IPS-20b (cell line): Measurements from ENCODE around the gene SLC51B.
A peak's percentile ranks its signal among the peaks of the same experiment; 100 is the strongest.

Source experiments
- H3K27ac ChIP-seq: one replicate; pipeline ENCODE4 v1.5.1; 2013; ENCODE audit warnings: low read length
- H3K27me3 ChIP-seq: 2 replicates; pipeline ENCODE4 v1.6.1; 2013; ENCODE audit warnings: mild to moderate bottlenecking, low read length, inconsistent platforms; ENCODE audit not compliant: insufficient read depth
- H3K36me3 ChIP-seq: 2 replicates; pipeline ENCODE4 v1.6.1; 2013; ENCODE audit warnings: low read depth, mild to moderate bottlenecking, inconsistent platforms, low read length, moderate library complexity; ENCODE audit not compliant: insufficient read depth
- H3K4me1 ChIP-seq: 2 replicates; pipeline ENCODE4 v1.6.1; 2013; ENCODE audit warnings: mild to moderate bottlenecking, control low read depth, inconsistent platforms, low read length, moderate library complexity; ENCODE audit not compliant: insufficient read depth
- H3K4me3 ChIP-seq: 2 replicates; pipeline ENCODE4 v1.5.1; 2013; ENCODE audit warnings: mild to moderate bottlenecking, low read length, inconsistent platforms
- H3K9ac ChIP-seq: 2 replicates; pipeline ENCODE4 v1.6.1; 2013; ENCODE audit warnings: low read depth, mild to moderate bottlenecking, inconsistent platforms, low read length, moderate library complexity
- H3K9me3 ChIP-seq: 2 replicates; pipeline ENCODE4 v1.6.1; 2013; ENCODE audit warnings: mild to moderate bottlenecking, low read depth, low read length, inconsistent platforms; ENCODE audit not compliant: insufficient read depth

SLC51B gene

GRCh38 chr15:65058394-65059368, 13.5 kb downstream of the SLC51B start:
- H3K9me3 ChIP-seq = no peaks in the 10 kb centered on the region
- H3K36me3 ChIP-seq = no peaks in the 10 kb centered on the region
- no peak overlapping the region for H3K4me3 ChIP-seq
- no peaks in the 10 kb centered on the region for H3K4me1 ChIP-seq
- H3K9ac ChIP-seq = no peak overlapping the region
- H3K27me3 ChIP-seq = no peaks in the 10 kb centered on the region
- no peak overlapping the region for H3K27ac ChIP-seq

- Histone ChIP-seq H3K4me3 (no peak overlapping the region), H3K36me3 (no peaks in the 10 kb centered on the region)
Observed at GRCh38 chr15:65059369-65059750, 14.2 kb downstream of the SLC51B start.

DNA sequence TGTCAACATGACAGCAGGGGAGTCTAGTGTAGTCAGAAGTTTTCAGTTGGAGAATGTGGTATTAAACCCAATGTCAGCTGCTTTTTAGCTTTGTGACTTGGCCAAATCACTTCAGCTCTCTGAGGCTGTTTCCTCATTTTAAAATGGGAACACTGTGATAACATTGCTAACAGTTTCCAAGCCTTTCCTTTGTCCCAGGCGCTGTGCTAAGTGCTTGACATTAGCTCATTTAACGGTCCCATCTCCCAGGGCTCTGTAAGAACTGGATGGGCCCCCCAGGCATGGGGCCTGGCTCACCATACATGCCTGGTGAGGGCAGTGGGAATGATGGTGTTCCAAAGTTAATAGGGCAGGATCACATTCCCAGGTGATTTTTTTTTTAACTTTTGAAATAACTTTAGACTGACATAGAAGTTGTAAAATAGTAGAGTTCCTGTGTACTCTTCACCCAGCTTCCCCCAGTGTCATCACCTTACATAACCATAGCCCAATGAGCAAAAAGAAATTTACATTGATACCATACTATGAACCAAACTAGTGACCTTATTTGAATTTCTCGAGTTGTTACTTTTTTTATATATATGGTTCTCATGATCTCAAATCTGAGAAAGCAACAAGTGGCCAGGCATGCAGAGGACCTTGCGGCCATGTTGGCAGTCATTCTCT, 14.9 kb downstream of the SLC51B start:
- no peaks in the 10 kb centered on the region for H3K9me3 ChIP-seq
- no peaks in the 10 kb centered on the region for H3K27me3 ChIP-seq
- H3K36me3 ChIP-seq = no peaks in the 10 kb centered on the region
- H3K4me3 ChIP-seq = no peak overlapping the region
- H3K27ac ChIP-seq = no peak overlapping the region
- H3K9ac ChIP-seq = no peak overlapping the region
- no peaks in the 10 kb centered on the region for H3K4me1 ChIP-seq

More at GRCh38 chr15:65059369-65059750, 14.2 kb downstream of the SLC51B start:
- no peaks in the 10 kb centered on the region for H3K4me1 ChIP-seq
- H3K27ac ChIP-seq = no peak overlapping the region
- no peak overlapping the region for H3K9ac ChIP-seq
- H3K9me3 ChIP-seq = no peaks in the 10 kb centered on the region
- no peaks in the 10 kb centered on the region for H3K27me3 ChIP-seq

DNA sequence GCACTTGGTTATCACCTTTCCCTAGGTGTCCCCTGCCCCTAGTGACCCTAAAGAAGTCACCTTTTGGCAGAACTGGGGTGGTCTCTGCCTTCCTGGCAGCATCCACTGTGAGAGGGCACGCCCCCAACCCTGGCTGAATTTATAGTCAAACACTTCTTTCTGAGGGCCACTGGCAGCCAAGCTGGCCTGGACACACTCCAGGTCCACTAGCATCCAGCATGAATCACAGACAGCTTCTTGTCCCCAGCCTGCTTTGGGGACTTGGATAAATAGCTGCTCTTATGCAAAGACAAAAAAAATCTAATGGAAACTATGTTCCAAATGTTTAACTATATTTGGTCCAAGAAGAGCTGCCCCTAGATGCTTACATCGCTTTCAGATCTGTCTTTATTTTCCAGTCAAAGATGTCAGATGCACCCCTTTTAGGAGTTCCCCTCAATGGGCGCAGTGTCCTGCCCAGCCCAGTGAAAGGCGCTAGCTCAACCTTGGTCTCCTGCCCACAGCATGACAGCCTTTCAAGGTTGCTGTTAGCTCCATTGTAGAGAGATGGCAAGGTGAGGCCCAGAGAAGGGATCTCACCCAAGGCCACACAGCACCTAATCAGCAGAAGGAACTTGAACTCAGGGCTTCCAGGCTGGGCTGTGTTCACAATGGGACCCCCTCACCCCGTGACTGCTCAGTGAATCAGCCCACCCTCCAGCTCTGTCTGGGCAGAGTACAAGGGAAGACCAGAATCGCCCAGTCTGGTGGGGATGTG, 15.6 kb downstream of the SLC51B start:
- Histone ChIP-seq H3K4me3 (no peak overlapping the region), H3K4me1 (peaks cover 1% of the 10 kb centered on the region; the same call in 1 of the 2 replicates), H3K9me3 (no peaks in the 10 kb centered on the region), H3K27me3 (no peaks in the 10 kb centered on the region), H3K36me3 (no peaks in the 10 kb centered on the region), H3K9ac (no peak overlapping the region), H3K27ac (no peak overlapping the region)

DNA sequence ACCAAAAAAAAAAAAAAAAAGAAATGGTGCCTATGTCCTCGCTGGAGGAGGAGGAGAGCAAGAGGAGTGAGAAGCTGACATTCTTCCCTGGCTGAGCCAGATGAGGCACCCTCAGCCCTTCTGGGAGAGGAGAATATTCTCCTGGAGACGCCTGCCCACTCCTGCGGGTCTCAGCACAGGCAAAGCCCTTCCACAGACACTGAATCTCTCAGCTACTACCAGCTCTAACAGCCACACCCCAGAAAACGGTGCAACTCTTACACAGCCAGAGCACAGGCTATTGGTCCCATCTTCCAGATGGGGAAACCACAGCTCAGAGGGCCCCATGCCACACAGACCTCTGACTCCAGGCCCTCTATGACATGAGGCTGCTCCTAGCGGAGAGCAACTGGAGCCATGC, 16.9 kb downstream of the SLC51B start:
- H3K27me3 ChIP-seq = peaks cover 6% of the 10 kb centered on the region; the same call in 1 of the 2 replicates
- H3K27ac ChIP-seq = no peak overlapping the region
- H3K4me3 ChIP-seq = no peak overlapping the region
- no peaks in the 10 kb centered on the region for H3K36me3 ChIP-seq
- no peaks in the 10 kb centered on the region for H3K9me3 ChIP-seq
- no peak overlapping the region for H3K9ac ChIP-seq
- peaks cover 13% of the 10 kb centered on the region; the same call in 1 of the 2 replicates for H3K4me1 ChIP-seq

DNA sequence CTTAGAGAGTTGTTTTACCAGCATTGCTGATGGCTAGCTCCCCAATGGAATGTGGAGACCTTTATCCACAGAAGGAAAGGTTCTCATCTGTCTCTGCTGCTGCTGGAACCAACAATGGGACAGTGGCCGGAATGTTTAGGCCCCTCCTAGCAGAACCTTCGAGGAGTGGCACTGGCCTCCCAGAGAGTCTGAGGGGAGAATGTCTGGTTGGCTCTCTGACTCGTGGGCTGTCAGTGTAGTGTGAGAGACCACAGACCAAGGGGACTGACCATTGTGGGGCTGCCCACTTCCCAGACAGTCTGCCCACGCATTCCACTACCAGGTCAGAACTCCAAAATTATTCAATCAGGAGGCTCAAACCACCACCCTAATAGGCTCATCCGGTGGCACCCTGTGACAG, 17.5 kb downstream of the SLC51B start:
- H3K4me3 ChIP-seq = no peak overlapping the region
- H3K4me1 ChIP-seq = peaks cover 16% of the 10 kb centered on the region; the same call in 1 of the 2 replicates
- H3K27me3 ChIP-seq = peaks cover 12% of the 10 kb centered on the region
- no peaks in the 10 kb centered on the region for H3K36me3 ChIP-seq
- no peak overlapping the region for H3K9ac ChIP-seq
- H3K27ac ChIP-seq = no peak overlapping the region
- H3K9me3 ChIP-seq = no peaks in the 10 kb centered on the region

- peaks cover 23% of the 10 kb centered on the region for H3K27me3 ChIP-seq
- H3K4me3 ChIP-seq = peak overlapping the region; percentile 78
- H3K9ac ChIP-seq = no peak overlapping the region
- H3K27ac ChIP-seq = no peak overlapping the region
- H3K4me1 ChIP-seq = peaks cover 21% of the 10 kb centered on the region; the same call in 1 of the 2 replicates
- H3K36me3 ChIP-seq = no peaks in the 10 kb centered on the region
- H3K9me3 ChIP-seq = no peaks in the 10 kb centered on the region
Observed at GRCh38 chr15:65066001-65066634, 20.9 kb downstream of the SLC51B start.

DNA sequence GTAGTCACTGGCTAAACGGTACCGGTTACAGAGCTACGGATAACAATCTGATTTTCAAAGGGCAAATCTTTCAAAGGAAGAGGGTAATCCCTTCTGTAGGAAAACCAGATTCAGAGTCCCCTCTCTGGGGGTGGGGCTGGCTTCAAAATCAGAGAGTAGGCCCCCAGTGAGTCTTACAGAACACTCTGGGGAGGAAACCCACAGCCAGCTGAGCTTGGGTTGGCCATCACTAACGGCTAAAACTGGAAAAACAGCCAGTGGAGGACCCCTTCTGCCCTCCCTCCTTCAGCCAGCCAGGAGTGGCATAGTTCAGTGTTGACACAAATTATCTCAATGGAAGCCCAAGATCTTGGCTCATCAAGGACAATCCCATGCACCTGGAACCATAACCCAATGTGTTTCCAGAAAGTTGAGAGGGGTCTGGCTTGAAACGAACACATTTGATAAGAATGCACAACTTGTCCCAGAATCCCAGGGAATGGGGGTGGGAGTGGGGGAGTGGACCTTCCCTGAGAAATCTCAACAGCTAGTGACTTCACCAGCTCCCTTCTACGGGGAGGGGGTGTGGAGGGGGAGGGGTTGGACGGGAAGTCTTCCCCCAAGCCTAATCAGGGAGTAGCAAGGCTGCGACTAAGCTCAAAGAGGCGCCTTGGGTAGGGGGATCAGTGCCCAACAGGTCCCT, 21.6 kb downstream of the SLC51B start:
- H3K9me3 ChIP-seq = no peaks in the 10 kb centered on the region
- H3K4me1 ChIP-seq = peaks cover 21% of the 10 kb centered on the region; the same call in 1 of the 2 replicates
- H3K36me3 ChIP-seq = no peaks in the 10 kb centered on the region
- peak overlapping the region; percentile 59; the same call in 1 of the 2 replicates for H3K9ac ChIP-seq
- H3K4me3 ChIP-seq = peak overlapping the region; percentile 78
- peaks cover 23% of the 10 kb centered on the region for H3K27me3 ChIP-seq
- H3K27ac ChIP-seq = no peak overlapping the region

- Histone ChIP-seq H3K4me3 (peak overlapping the region; percentile 78), H3K9ac (peak overlapping the region; percentile 59; the same call in 1 of the 2 replicates), H3K27ac (no peak overlapping the region)
Observed at GRCh38 chr15:65067317-65067644, 22.1 kb downstream of the SLC51B start.

DNA sequence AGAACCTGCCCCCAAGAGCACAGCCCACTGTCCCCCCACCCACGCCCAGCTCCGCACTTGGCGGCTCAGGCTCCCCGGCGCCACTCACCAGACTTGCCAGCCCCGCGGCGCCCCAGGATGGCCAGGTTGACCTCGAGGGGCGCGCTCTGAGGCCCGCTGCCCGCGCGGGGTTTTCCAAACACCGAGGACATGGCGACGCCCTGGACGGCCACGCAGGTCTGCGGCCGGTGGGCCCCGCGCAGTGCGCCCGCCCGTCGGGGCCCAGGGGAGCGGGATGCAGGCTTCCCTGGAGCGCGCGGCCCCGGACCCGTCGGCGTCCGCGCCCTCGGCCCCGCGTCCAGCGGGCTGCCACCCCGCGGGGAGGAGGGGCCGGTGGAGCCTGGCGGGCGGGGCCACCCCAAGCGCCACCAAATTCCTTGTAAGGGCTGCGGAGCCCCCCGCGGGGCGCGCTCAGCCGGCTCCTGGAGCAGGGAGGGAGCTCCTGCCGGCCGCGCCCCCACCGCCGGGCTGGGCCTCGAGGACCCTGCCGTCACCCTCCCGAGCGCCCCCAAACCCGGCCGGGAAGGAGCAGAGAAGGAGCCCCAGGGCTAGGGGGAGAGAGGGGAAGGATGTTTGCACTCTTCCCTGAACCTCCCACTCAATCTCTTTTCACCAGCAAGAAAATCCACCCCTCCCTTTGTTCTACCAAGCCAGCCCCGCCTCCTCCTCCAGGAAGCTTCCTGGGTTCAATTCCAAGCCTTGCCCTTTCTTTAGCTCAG, 22.6 kb downstream of the SLC51B start, which contains the start of gene RASL12:
TSS of gene RASL12 (minus strand) at position 347 of the 758 bp plus-strand sequence. CDS start at position 191, 156 bp downstream.
- no peaks in the 10 kb centered on the region; the same call in 1 of the 2 replicates for H3K9me3 ChIP-seq
- peak within 1 kb of the TSS; percentile 78 for H3K4me3 ChIP-seq
- peaks cover 23% of the 10 kb centered on the region for H3K27me3 ChIP-seq
- H3K36me3 ChIP-seq = no peaks in the 10 kb centered on the region
- H3K27ac ChIP-seq = no peak within 1 kb of the TSS
- peaks cover 21% of the 10 kb centered on the region; the same call in 1 of the 2 replicates for H3K4me1 ChIP-seq
- H3K9ac ChIP-seq = peak within 1 kb of the TSS; percentile 59; the same call in 1 of the 2 replicates

More at GRCh38 chr15:65067317-65067644, 22.1 kb downstream of the SLC51B start:
- Histone ChIP-seq H3K36me3 (no peaks in the 10 kb centered on the region), H3K9me3 (no peaks in the 10 kb centered on the region), H3K27me3 (peaks cover 23% of the 10 kb centered on the region), H3K4me1 (peaks cover 21% of the 10 kb centered on the region; the same call in 1 of the 2 replicates)
